ENCODE measurements around the gene SEC62.

The SEC62 gene

GRCh38 chr3:169966951-169967915 is 626 bp downstream of the SEC62 start:
- peak; percentile 81 for DNase-seq (ENCODE audit: low spot score)

GRCh38 chr3:169968224-169968885 is 1.7 kb downstream of the SEC62 start:
- DNase-seq (ENCODE audit: low spot score) = no peak

- no peak for DNase-seq (ENCODE audit: low spot score)
Measured at GRCh38 chr3:169969174-169970095, 2.8 kb downstream of the SEC62 start.

- DNase-seq (ENCODE audit: low spot score) = no peak
Measured at GRCh38 chr3:169970847-169971246, 4.2 kb downstream of the SEC62 start.

- no peak for DNase-seq (ENCODE audit: low spot score)
Measured at GRCh38 chr3:169971522-169971921, 4.9 kb downstream of the SEC62 start.

GRCh38 chr3:169980055-169980454 is 13.4 kb downstream of the SEC62 start:
- no peak for DNase-seq (ENCODE audit: low spot score)

GRCh38 chr3:169984292-169984691 is 17.7 kb downstream of the SEC62 start:
- DNase-seq (ENCODE audit: low spot score) = no peak

GRCh38 chr3:169990431-169990830 is 23.8 kb downstream of the SEC62 start:
- no peak for DNase-seq (ENCODE audit: low spot score)

GRCh38 chr3:169992156-169992555 is 25.5 kb downstream of the SEC62 start:
- no peak for DNase-seq (ENCODE audit: low spot score)

GRCh38 chr3:169992781-169993180 is 26.2 kb downstream of the SEC62 start:
- no peak for DNase-seq (ENCODE audit: low spot score)

- no peak for DNase-seq (ENCODE audit: low spot score)
Measured at GRCh38 chr3:169993761-169994160, 27.2 kb downstream of the SEC62 start.

GRCh38 chr3:169996063-169996462 is 29.5 kb downstream of the SEC62 start:
- DNase-seq (ENCODE audit: low spot score) = no peak

- peak; percentile 31 for DNase-seq (ENCODE audit: low spot score)
Measured at GRCh38 chr3:169998668-169999131, 32.1 kb downstream of the SEC62 start.

- DNase-seq (ENCODE audit: low spot score) = peak; percentile 18
Measured at GRCh38 chr3:169999433-169999832, 32.8 kb downstream of the SEC62 start.

GRCh38 chr3:170000051-170000450 is 33.4 kb downstream of the SEC62 start:
- DNase-seq (ENCODE audit: low spot score) = no peak

GRCh38 chr3:170002231-170002630 is 35.6 kb downstream of the SEC62 start:
- no peak for DNase-seq (ENCODE audit: low spot score)

GRCh38 chr3:170002879-170003278 is 36.3 kb downstream of the SEC62 start:
- DNase-seq (ENCODE audit: low spot score) = no peak

- no peak for DNase-seq (ENCODE audit: low spot score)
Measured at GRCh38 chr3:170003881-170004356, 37.3 kb downstream of the SEC62 start.

- DNase-seq (ENCODE audit: low spot score) = no peak
Measured at GRCh38 chr3:170007031-170007663, 40.5 kb downstream of the SEC62 start.

GRCh38 chr3:170010498-170010897 is 43.9 kb downstream of the SEC62 start:
- no peak for DNase-seq (ENCODE audit: low spot score)

GRCh38 chr3:170012683-170013400 is 46.2 kb downstream of the SEC62 start:
- DNase-seq (ENCODE audit: low spot score) = no peak

Data from RKO (cell line).